ENCODE measurements around the gene NDUFB7.

DNA sequence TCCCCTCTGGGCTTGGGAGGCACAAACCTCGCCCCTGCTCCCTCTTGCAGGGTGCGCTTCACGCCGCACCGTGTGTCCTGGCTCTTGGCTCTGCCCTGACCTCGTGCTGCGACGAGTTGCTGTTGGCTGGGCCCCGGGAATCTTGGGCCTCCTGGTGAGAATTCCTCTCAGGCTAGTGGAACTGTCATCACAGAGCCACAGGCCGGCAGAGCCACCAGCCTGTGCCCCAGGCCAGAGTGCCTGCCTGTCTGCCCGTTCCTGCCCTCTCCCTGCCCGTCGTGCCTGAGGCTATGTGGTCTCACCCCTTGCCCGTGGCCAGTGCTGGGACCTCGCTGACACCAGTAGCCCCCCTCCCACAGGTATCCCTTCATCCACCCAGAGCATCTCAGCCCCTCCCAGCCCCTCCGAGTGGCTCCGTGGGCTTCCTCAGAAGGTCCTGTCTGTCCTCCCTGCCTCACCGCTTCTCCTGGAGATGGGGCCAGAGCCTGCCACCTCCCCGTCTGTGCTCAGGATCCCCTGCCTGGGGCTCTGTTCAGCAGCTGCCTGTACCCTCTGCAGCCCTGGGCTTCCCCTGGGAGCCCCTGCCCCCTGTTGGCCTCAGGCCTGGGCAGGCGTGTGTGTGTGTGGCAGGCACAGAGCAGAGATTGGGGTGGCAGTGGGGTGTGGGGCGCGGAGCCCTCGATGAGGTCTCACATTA lies 13.3 kb downstream of the NDUFB7 start:
- TF ChIP-seq, protein P1, sequence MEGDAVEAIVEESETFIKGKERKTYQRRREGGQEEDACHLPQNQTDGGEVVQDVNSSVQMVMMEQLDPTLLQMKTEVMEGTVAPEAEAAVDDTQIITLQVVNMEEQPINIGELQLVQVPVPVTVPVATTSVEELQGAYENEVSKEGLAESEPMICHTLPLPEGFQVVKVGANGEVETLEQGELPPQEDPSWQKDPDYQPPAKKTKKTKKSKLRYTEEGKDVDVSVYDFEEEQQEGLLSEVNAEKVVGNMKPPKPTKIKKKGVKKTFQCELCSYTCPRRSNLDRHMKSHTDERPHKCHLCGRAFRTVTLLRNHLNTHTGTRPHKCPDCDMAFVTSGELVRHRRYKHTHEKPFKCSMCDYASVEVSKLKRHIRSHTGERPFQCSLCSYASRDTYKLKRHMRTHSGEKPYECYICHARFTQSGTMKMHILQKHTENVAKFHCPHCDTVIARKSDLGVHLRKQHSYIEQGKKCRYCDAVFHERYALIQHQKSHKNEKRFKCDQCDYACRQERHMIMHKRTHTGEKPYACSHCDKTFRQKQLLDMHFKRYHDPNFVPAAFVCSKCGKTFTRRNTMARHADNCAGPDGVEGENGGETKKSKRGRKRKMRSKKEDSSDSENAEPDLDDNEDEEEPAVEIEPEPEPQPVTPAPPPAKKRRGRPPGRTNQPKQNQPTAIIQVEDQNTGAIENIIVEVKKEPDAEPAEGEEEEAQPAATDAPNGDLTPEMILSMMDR (IDR thresholded peaks at IDR 0.05): no peak
- TF ChIP-seq POLR2AphosphoS5 (IDR thresholded peaks at IDR 0.05): no peak
